ENCODE results near the gene ELAVL2.

ELAVL2 gene

DNA sequence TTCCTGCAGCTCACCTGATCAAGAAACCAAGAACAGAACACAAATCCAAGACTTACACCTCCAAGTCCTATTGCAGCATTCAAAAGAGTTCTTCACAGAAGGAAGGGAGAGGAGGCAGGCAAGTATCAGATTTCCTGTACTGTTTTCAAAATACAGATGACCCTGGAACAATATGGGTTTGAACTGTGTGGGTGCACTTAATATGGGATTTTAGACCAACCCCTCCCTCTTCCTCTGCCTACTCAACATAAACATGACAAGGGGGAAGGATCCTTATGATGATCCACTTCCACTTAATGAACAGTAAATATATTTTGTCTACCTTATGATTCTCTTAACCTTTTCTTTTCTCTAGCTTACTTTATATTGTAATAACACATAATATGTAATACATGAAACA, 104.6 kb downstream of the ELAVL2 start:
- no peak for DNase-seq

DNA sequence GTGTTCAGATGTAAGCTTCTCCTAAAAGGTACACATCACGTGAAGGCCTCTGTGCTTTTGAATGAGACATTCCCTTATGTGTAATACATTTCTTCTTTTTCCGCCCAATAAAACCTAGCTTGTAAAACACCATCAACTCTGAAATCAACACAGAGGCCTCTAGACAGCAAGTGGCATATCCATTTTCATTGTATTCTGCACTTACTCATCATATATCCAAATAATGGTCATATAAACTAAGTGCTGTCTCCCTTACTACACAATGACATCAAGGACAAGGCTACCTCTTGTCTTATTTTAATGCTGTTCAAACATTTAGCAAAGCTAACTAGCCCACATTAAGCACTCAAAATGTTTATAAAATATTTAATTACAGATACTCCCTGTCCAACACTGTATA, 108.5 kb downstream of the ELAVL2 start:
- no peak for DNase-seq

DNA sequence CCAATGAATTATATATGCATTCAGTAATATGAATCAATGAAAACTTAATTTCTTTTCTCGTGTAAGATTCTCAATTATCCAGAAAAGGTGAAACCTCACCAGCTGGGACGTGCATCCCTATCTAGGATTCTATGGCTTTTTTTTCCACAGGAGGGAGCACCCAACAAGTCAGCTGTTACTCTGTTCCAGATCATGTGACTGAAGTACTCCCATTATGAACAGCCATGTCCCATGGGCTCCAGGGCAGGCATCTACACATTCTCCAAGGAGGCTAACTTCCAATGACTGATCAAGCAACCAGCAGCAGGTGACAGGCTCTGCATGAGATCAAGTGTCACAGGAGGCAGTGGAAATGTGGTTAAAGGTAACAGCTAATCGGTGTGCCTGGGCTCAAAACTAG, 118.8 kb downstream of the ELAVL2 start:
- no peak for DNase-seq

DNA sequence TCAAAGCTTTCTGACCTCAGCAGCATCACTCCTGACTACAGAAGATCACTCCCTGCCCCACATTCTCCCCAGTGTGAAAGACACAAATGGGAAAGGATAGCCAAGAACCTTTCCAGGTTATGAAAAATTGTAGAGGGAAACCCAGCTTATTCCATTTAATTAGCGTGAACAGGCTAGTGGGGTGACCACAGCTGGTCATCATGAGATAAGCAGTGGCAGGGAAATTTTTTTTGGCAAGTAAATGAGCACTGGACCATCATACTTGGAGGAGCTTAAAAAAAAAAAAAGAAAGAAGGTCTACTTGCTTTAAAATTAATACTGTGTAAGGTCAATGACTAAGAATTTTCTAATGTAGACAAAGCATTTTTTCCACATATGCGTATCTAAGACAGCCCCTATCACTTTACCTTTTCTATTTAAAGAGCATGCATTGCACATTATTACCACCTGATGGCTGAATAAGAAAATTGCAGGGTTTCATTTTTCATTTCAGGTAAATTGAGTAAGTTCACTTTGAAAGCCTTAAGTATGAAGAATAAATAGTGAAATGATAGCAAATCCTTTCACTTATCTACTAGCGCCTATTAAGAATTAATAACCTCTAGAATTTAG, 123.6 kb downstream of the ELAVL2 start:
- no peak for DNase-seq

DNA sequence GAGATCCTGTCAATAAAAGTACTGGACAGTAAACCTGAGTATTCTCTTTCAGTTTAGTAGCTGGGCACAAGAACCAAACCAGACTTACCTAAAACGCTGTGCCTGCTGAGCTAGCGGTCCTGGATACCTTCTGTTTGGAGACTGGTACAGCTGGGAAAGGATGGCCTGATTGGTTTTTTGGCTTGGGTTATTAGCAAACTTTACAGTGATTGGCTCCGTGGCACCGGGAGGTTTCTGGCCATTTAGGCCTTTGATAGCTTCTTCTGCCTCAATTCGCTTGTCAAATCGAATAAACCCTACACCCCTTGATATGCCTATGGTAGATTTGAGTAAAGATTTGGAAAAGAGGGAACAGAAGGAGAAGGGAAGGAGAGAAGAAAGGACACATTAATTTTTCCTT, 124.7 kb downstream of the ELAVL2 start:
- no peak for DNase-seq

DNA sequence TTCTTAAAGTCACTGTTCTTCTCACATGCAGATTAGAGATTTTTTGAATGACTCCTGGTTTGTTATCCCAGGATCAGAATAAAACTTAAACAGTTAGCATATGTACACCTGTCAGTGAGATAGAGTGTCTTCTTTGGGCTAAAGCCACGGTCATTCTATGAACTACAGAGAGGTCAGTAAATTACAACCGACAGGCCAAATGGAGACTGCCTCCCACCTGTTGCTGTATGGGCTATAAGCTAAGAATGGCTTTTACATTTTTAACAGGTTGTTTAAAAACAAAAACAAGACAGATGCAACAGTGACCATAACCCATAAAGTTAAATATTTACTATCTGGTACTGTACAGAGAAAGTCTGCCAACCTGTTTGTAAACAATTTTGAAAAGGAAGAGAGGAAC, 125.7 kb downstream of the ELAVL2 start:
- no peak for DNase-seq

DNA sequence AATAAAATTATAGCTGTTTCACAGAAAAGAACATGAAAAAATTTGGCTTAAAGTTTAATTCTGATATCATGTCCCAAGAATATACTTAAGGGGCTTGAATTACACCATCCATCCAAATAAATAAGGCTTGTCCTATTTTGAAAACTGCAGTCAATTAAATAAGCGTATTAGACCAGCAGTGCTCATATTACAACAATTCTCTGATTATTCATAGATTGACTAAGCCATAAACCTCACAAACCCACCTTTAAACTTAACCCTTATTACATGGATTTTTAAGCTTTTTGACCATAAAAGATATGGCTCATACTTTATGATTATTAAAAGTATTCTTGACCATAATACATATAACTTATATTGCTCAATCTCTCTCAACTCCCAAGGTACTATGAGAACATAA, 127.9 kb downstream of the ELAVL2 start:
- DNase-seq, result no peak

DNA sequence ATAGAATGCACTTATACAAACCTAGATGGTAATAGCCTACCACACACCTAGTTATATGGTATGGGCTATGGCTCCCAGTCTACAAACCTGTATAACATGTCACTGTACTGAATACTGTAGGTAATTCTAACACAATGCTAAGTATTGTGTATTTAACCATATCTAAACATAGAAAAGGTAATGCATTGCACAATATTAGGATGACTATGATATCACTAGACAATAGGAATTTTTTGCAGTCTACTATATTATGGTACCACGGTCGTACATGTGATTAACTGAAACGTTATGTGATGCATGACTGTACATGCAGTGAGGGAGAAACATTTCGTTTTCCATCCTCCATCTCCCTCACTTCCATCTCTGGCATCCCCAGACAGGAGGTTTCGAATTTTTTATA, 130.5 kb downstream of the ELAVL2 start:
- no peak for DNase-seq

DNA sequence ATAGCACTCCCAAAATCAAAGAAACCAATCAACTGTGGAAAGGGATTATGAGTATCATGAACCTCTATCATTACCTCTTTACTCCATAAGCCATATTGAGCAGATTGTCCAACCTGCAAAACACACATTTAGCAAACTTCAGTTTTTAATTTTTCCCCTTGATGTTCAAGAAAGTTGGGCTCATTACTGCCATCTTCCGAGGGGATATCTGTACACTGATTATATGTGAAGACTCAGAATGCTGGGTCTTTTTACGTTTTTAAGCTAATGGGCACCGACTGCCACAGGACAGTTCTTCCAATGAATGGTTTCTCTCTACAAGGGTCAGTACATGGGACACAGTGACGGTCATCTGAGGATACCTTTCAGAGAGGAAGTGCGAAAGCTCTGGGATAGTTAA, 132.7 kb downstream of the ELAVL2 start:
- DNase-seq, result no peak

DNA sequence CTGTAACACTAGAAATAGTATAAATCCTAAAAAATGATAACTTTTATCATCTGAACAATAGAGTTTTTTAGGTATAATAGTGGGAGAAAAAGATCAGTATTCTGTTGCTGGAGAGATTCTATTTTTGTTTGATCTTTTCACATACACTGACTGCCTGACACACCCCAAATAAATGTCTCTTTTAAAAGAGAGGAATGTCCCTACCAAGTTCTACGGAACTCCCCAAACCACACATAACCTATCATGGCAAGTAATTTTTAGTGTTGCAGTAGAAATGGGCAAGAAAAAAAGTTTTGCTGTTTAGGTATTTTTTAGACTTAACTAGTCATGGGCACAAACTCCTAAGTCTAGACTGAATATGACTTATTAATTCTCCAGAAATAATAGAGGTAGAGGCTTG, 139.1 kb downstream of the ELAVL2 start:
- no peak for DNase-seq

DNA sequence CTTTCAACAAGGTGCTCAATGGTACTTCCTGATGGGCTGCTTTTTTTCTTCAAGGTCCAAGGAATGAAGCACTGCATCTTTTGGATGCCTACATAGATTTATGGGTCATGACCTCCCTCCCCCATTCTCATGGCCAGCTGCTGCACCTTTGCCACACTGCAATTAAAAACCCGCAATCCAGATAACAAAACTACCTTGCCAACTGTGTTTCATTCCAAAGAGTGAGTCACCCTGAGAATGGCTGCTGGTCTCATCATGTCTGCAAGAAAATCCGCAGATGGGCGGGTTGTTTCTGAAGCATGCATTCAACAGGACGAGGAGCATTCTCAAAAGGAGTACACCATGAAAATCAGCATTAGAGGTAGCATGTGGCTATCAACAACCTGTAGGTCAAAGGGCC, 139.8 kb downstream of the ELAVL2 start:
- no peak for DNase-seq

DNA sequence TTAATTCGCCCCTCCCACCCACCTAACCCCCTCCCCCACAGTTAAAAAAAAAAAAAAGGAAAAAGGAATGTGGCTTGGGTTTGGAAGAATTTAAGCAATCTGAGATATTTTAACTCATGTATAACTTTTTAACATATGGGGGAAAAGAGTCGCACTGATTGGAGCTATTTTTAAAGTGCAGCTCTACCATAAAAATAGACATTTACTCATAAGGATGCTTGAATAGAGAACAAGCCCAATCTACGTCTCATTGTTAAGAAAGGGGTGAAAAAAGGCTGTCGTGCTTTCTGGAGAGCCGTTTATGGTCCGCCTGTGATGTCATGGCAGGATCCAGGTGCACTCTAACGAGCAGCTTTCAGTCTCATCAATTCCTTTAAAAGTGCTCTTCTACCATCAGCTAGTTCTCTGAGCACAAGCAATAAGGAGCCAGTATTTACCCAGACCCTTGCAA, 142.4 kb downstream of the ELAVL2 start:
- DNase-seq, result no peak

DNA sequence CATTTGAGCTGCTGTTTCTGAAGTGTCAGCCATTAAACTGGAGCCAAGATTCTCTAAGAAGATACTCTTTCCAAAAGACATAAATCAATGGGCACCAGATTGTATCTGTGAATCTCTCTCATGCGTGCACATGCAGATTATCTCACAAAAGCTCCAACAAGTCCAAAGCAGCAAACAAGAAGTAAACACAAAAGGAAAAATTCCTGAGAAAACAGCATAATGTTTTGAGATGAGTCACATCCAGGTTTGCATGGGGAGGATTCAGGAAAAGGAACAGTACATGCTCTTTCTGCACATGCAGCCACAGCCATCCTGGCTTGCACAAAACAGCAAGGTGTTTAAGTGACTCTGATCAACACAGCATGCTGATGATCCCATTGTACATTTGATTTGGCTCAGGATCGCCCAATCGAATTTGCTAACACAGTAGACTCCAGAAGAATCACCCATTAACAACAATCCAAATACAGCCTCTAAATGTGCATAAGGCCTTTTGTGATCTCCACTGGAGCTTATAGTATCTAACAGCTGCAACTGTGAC, 143.1 kb downstream of the ELAVL2 start:
- no peak for DNase-seq

DNA sequence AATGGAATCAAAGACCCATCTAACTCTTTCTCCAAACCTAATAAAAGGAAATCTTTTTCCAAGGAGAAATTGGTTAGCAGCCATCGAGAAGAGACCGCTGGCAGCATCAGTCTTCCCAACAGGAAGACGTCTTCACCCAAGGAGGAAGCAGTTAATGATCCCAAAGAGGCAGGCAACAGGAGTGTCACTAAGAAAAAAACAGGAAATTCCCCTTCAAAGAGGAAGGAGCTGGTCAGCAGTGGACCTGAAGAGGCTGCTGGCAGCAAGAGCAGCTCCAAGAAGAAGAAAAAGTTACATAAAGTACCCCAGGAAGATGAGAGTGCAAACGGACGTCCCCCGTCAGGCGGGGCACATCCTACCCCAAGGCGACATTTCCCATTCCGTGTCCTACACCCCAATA, 143.7 kb downstream of the ELAVL2 start:
- no peak for DNase-seq

DNA sequence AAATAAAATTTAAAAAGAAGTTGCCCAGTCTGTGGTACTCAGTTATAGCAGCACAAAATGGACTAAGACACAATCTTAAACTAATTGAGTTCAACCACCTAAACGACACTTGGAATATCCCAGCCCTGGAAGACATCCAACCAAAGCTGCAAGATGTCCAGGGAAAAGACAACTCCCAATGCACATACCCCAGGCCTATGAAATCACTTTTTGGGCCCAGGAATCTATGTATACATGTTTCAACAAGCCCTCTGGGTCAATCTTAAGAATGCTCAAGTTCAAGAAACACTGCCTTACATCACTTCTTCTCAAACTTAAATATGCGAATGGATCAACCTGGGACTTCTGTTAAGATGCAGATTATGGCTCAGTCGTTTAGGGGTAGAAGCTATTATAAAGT, 148.6 kb downstream of the ELAVL2 start:
- no peak for DNase-seq

DNA sequence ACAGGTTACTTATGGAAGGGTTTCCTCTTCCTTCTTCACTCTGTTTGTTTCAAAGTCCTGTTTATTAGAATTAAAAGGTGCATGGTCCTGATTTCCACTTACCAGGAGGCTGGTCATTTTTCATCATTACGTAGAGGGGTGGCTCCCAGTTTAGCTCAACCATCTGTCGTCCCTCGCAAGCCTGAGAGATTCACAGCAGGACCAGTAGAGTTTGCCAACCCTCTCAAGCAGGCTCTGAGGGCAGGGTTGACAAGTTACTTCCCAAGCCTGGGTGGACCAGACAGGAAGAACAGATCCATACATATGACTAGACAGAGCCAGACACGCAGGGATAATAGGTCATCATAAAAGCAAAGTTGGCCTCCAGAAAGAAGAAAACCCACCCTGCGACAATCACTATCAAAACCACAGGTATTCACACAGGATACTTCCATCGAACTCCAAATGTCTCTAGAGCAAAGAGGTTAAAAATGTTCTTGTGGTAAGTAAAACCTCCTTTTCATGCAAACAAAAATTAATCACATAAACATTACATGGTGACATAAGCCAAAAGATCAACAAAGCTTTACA, 151.9 kb downstream of the ELAVL2 start:
- DNase-seq, result no peak

DNA sequence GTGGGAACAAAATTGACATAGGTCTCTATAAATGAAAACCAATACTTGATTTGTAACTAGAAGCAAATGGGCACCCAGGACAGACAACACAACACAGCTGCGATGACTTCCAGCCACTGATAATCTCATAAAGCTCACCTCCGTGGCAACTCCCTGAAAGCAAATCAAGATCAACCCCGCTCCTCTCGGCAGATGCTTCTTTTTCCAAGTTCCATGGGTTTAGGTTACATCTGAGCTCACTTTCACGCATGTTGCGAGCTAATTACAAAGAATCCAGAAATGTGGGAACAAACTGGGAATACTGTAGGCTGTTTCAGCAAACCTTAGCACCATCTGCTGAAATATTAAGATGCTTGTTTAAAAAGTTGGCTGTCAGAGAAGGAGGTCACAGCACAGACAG, 153.9 kb downstream of the ELAVL2 start:
- DNase-seq, result no peak

DNA sequence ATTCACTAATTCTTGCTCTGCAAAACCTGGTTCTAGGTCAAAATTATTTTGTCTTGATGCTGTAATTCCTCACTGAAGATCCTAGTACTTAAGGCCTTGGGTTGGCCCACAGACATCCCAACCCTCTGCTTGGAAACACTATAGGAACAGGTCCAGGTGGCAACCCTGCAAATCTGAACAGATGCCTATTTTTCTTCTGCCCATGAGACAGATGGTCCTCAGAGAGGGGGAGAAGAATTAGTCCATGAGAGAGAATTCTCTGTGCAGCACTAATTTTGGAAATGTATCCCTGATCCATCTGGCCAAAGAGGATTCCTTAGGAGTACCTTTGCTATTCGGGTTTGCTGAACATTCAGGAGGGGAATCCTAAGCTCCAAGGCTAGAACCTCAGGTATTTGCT, 156.3 kb downstream of the ELAVL2 start:
- DNase-seq, result no peak

DNA sequence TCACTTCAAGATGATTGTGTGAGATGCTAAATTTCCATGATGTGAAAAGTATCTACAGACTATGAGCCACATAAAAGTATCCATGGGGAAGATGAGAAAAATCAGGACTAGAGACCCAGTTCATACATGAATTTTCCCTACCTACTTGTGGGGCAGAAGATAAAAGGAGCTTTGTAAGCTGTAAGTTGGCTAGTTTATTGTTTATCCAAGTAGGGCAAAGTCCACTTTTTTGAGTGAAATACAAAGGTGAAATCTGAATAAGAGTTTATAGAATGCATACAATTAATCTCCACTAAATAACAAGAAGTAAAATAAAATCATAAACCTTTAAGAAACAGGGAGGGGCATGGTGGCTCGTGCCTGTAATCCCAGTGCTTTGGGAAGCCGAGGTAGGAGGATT, 160.4 kb downstream of the ELAVL2 start:
- no peak for DNase-seq

DNA sequence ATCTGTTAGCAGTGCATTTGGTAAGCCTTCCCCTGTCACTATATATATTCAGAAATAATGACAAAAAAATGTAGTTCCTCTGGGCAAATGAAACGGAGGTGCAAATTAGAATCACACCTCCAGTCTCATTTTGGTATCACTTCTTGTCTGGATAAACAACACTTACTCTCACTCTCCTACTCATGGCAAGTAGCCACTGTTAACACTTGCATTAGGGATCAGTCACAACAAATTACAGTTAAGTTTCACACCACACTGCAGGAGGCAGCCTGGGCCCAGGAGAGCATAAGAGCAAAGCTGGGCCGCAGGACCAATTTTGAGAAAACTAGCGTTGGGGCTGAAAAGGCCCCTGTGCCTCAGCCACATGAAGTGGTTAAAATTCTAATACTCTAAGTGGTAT, 161.0 kb downstream of the ELAVL2 start:
- no peak for DNase-seq

DNA sequence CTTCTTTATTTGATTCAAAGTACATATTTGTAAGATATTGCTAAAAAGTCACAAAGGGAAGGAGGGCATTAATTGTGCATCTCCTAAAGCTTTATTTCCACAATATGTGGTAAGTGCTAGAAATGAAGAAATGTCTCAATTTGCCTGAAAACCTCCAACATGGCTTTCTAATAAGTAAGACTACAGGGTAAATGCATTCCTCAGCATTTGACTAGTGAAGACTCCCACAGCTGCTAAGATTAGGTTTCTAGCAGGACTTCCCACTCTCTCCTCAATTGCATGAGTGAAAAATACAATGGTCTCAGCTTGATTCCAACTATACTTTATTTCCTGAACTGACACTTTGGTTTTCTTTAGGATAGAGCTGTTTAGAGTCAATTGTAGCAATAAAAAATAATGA, 162.1 kb downstream of the ELAVL2 start:
- no peak for DNase-seq

DNA sequence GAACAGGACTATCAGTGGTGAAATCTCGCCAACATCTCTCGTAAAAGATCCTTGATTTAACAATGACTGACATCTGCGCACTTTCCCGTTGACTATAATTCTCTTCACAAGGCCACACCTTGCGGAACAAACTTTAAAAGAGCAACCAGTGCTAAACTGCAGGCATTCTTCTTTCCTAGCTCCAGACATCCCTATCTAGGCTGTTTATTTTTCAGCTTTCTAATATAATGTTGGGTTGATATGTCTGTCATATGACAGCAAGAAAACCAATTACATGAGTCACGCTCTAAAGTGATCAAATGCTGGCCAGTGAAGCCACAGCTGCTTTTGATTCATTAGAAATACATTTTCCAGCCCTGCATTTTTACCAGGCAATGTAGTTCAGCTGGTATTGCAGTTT, 162.5 kb downstream of the ELAVL2 start:
- DNase-seq, result no peak

DNA sequence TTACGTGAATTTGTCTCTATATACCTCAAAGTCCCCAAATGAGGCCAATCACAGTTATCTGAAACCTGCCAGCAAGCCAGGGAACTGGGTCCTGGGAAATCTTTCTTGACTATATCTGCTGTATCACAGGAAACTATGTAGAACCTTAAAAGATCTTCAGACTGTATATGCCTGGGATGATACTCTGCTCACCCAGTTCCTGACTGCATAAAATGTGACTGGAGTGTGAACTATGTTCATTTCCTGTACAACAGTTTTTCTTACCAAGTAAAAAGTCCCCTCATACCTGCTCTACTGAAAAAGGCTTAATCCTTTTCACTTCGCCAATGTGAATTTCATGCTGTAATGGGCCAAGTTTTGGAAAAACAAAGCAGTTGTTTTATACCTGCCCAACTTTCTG, 162.9 kb downstream of the ELAVL2 start:
- DNase-seq, result no peak

DNA sequence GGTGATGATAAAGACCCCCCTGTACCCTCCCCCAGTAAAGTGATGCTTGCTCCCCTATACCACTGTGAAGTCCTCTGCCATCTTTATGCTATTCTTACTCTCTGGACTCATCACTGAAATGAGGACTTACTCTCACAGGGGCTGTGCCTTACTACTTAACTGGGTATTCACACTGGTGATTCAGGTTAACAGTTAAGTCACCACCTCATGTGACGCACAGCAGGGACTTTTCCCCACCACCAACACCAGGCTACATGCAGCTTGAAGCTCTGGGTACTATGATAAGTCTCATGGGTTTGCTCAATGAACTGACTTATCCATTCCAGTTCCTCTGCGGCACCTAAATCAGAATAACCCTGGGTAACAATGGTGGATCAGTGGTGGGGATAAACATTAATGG, 163.7 kb downstream of the ELAVL2 start:
- DNase-seq, result no peak

DNA sequence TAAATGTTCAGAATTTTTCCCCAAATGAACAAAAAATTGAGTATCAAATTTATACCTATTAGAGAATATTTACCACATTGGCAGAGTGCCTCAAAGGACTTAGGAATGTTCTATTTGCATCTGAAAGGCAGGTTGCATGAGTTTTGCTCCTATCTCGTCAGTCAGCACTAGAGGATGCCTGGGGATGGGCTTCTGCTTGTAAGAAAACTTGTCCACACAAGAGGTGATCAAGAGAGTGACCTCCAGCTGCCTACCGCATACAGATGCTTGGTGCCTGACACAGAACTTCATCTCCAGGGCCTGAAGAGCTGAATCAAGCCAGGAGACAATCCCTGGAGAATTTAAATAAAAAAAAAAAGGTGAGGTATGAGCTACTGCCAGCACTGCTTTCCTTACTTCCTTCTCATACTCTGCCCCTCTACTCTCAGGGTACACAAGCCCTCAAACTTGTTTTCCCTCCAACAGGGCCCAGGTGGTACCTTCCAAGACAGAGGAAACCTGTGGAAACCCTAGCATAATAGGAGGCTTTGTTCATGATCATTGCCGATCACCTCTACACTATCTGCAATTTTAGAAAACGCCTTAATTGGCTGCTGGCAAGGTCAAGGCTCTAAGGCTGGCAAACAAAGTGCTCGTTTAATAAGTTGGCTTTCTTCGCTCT, 166.6 kb downstream of the ELAVL2 start:
- DNase-seq, result no peak

All from T1000 (cell line).